Endodermal cell (in vitro differentiated cells): Measurements from ENCODE around the gene PTPRT. TPM values are rescaled to one million over a fixed set of nuclear protein-coding genes. Genes with fewer than 3 reads are reported as not detected.

Experiments used
- DNase-seq: peaks from one replicate; pipeline ENCODE4 v3.0.0-alpha.2; 2017
- H3K27ac ChIP-seq: 2 replicates; pipeline ENCODE4 v1.5.1; 2013; ENCODE audit warnings: mild to moderate bottlenecking, low read depth, low read length, moderate library complexity
- H3K27me3 ChIP-seq: 2 replicates; pipeline ENCODE4 v1.6.1; 2013; ENCODE audit warnings: mild to moderate bottlenecking, low read length, moderate library complexity; ENCODE audit not compliant: insufficient read depth, control insufficient read depth, poor library complexity, severe bottlenecking
- H3K36me3 ChIP-seq: 2 replicates; pipeline ENCODE4 v1.7.0; 2013; ENCODE audit warnings: mild to moderate bottlenecking, low read length, moderate library complexity; ENCODE audit not compliant: control insufficient read depth, insufficient read depth
- H3K4me1 ChIP-seq: one replicate; pipeline ENCODE4 v1.7.0; 2013; ENCODE audit warnings: low read length; ENCODE audit not compliant: control insufficient read depth, insufficient read depth
- H3K4me3 ChIP-seq: 2 replicates; pipeline ENCODE4 v1.5.1; 2013; ENCODE audit warnings: mild to moderate bottlenecking, low read length, moderate library complexity
- H3K9ac ChIP-seq: 2 replicates; pipeline ENCODE4 v1.6.1; 2013; ENCODE audit warnings: mild to moderate bottlenecking, low read length, moderate library complexity; ENCODE audit not compliant: poor library complexity, severe bottlenecking; ENCODE audit errors: extremely low read depth
- H3K9me3 ChIP-seq: 2 replicates; pipeline ENCODE4 v1.6.1; 2013; ENCODE audit warnings: mild to moderate bottlenecking, low read length, moderate library complexity; ENCODE audit not compliant: control insufficient read depth
- H3K27ac Mint-ChIP-seq: 2 replicates; pipeline ENCODE4 v1.8.0; 2020; ENCODE audit warnings: mixed read lengths
- H3K27me3 Mint-ChIP-seq: 2 replicates; pipeline ENCODE4 v1.8.0; 2021; ENCODE audit warnings: mild to moderate bottlenecking, mixed read lengths; ENCODE audit not compliant: insufficient read depth
- H3K36me3 Mint-ChIP-seq: 2 replicates; pipeline ENCODE4 v1.8.0; 2020; ENCODE audit warnings: low read depth, mixed read lengths
- H3K4me1 Mint-ChIP-seq: 2 replicates; pipeline ENCODE4 v1.8.0; 2020; ENCODE audit warnings: mixed read lengths
- H3K4me3 Mint-ChIP-seq: 2 replicates; pipeline ENCODE4 v1.8.0; 2020; ENCODE audit warnings: mild to moderate bottlenecking, moderate library complexity, mixed read lengths
- H3K9me3 Mint-ChIP-seq: 2 replicates; pipeline ENCODE4 v1.8.0; 2020; ENCODE audit warnings: mild to moderate bottlenecking, mixed read lengths
- CTCF ChIP-seq: fragments of 200-600 bp; sonication (generic); conservative IDR thresholded peaks from 2 replicates; pipeline ENCODE4 v1.5.0; 2021; ENCODE audit warnings: antibody characterized with exemption, mild to moderate bottlenecking
- WGBS, 2 experiments: methylation state at CpG; one replicate each; pipeline versions ENCODE4 v1.1.5 to v1.1.7; 2013; ENCODE audit warnings: missing lambda C conversion rate in 2 of 2, mixed read lengths in 1 of 2; ENCODE audit not compliant: insufficient coverage in 1 of 2, insufficient read length in 1 of 2; 5-methylcytosine and 5-hydroxymethylcytosine counted together
- total RNA-seq, 2 donors: library from RNA; stranded (reverse); fragmentation: NEBNext Ultra II Directional in 1 of 2; extraction: Animal tissue kit (Norgen Biotek cat#: 25700) in 1 of 2; gene quantifications; 2 replicates in 1 of 2; 3 replicates in 1 of 2; pipeline ENCODE4 v1.2.1, GENCODE V29; 2021

The PTPRT gene
- total RNA-seq, 2 donors from 2014 or later: 2.3 to 2.7 TPM

GRCh38 chr20:42846784-42847490 is 342.8 kb downstream of the PTPRT start:
- Histone ChIP-seq H3K9me3 (no peaks in the 10 kb centered on the region), H3K27ac (no peak overlapping the region), H3K4me3 (no peak overlapping the region), H3K36me3 (no peaks in the 10 kb centered on the region), H3K27me3 (no peaks in the 10 kb centered on the region), H3K4me1 (no peaks in the 10 kb centered on the region), H3K9ac (no peak overlapping the region)
- DNase-seq: peak; percentile 67
- Mint-ChIP-seq H3K4me3 (no peak overlapping the region), H3K27ac (no peak overlapping the region), H3K9me3 (no peaks in the 10 kb centered on the region), H3K4me1 (peaks cover 16% of the 10 kb centered on the region), H3K36me3 (no peaks in the 10 kb centered on the region), H3K27me3 (peaks cover 43% of the 10 kb centered on the region)
- no peak for TF ChIP-seq CTCF
- 65 to 73% methylated on average over 6 to 8 of the region's 8 CpGs for WGBS, 2 experiments

GRCh38 chr20:42844751-42845150 is 345.0 kb downstream of the PTPRT start:
- Histone ChIP-seq H3K9me3 (no peaks in the 10 kb centered on the region), H3K4me1 (no peaks in the 10 kb centered on the region), H3K4me3 (no peak overlapping the region), H3K27me3 (no peaks in the 10 kb centered on the region), H3K36me3 (no peaks in the 10 kb centered on the region), H3K9ac (no peak overlapping the region), H3K27ac (no peak overlapping the region)
- WGBS, 2 experiments: 93 to 100% methylated on average over 3 to 6 of the region's 6 CpGs
- H3K36me3 Mint-ChIP-seq: no peaks in the 10 kb centered on the region
- H3K4me3 Mint-ChIP-seq: no peak overlapping the region
- no peak overlapping the region for H3K27ac Mint-ChIP-seq
- H3K27me3 Mint-ChIP-seq: peaks cover 43% of the 10 kb centered on the region
- peaks cover 16% of the 10 kb centered on the region for H3K4me1 Mint-ChIP-seq
- no peak for TF ChIP-seq CTCF
- no peaks in the 10 kb centered on the region for H3K9me3 Mint-ChIP-seq
- DNase-seq: no peak

GRCh38 chr20:42837456-42837855 is 352.2 kb downstream of the PTPRT start:
- Mint-ChIP-seq H3K27ac (no peak overlapping the region), H3K36me3 (no peaks in the 10 kb centered on the region)
- 93 to 100% methylated on average over 2 to 3 of the region's 3 CpGs for WGBS, 2 experiments

More at GRCh38 chr20:42837456-42837855, 352.2 kb downstream of the PTPRT start:
- Histone ChIP-seq H3K36me3 (no peaks in the 10 kb centered on the region), H3K4me3 (no peak overlapping the region), H3K4me1 (no peaks in the 10 kb centered on the region), H3K9ac (no peak overlapping the region), H3K9me3 (no peaks in the 10 kb centered on the region), H3K27ac (no peak overlapping the region), H3K27me3 (no peaks in the 10 kb centered on the region)
- DNase-seq: no peak
- Mint-ChIP-seq H3K4me1 (no peaks in the 10 kb centered on the region), H3K27me3 (peaks cover 9% of the 10 kb centered on the region), H3K4me3 (no peak overlapping the region), H3K9me3 (no peaks in the 10 kb centered on the region)
- TF ChIP-seq CTCF: no peak
